ENCODE measurements around the gene FBXL17. TPM values are rescaled to one million over a fixed set of nuclear protein-coding genes. Genes with fewer than 3 reads are reported as not detected.

Gene FBXL17
- total RNA-seq, 4 donors from 2014 or later = 14.9 to 62.5 (median 20.6) TPM

DNA sequence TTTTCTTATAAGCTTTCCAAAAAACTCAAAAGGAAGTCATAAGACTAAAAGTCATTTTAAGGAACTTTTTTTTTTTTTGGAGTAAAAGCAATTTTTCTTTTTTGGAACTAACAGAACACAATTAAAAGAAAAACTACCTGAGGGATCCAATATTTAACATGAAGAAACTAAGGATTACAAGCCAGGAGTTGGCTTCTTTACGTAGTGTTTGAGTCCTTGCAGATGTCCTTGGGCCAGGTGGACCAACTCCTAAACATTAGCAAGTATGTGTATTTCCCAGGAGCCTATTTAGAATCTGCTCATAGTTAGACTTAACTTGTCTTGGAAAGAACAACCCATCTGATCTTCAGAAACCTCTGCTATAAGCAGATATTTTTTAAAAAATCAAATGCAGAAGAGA is 557.1 kb downstream of the FBXL17 start:
- Histone ChIP-seq H3K27me3 (no peaks in the 10 kb centered on the region), H3K27ac (no peak overlapping the region), H3K9me3 (no peaks in the 10 kb centered on the region), H3K4me1 (no peaks in the 10 kb centered on the region), H3K4me3 (no peak overlapping the region), H3K36me3 (no peaks in the 10 kb centered on the region)
- DNase-seq (ENCODE audit: low spot score in 2 of 2) = no peak
- WGBS = 68% methylated on average over 1 of the region's 1 CpG
- no peak for TF ChIP-seq POLR2A (IDR thresholded peaks at IDR 0.05)
- no peak for TF ChIP-seq EP300 (IDR thresholded peaks at IDR 0.05)
- no peak for TF ChIP-seq POLR2AphosphoS5 (IDR thresholded peaks at IDR 0.05)
- TF ChIP-seq, protein P1, sequence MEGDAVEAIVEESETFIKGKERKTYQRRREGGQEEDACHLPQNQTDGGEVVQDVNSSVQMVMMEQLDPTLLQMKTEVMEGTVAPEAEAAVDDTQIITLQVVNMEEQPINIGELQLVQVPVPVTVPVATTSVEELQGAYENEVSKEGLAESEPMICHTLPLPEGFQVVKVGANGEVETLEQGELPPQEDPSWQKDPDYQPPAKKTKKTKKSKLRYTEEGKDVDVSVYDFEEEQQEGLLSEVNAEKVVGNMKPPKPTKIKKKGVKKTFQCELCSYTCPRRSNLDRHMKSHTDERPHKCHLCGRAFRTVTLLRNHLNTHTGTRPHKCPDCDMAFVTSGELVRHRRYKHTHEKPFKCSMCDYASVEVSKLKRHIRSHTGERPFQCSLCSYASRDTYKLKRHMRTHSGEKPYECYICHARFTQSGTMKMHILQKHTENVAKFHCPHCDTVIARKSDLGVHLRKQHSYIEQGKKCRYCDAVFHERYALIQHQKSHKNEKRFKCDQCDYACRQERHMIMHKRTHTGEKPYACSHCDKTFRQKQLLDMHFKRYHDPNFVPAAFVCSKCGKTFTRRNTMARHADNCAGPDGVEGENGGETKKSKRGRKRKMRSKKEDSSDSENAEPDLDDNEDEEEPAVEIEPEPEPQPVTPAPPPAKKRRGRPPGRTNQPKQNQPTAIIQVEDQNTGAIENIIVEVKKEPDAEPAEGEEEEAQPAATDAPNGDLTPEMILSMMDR (IDR thresholded peaks at IDR 0.05) = no peak

DNA sequence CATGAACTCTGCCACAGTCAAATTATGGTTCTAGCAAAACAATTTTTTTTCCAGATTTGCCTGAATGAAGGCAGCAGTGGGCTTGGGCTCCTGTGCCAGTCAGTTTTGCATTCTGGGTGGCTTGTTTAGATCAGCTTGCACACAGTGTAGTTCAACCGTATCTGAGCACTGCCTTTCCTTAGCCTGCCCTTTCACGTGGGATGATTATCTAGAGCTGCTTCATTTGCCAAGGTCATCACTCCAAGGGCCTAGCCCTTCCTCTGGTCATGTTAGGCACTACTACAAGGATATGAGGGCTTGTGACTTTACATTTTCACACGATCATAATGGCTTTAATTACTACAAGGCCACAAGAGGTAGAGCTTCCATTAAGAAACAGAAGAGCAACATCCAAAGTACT is 560.6 kb downstream of the FBXL17 start:
- Histone ChIP-seq H3K4me3 (no peak overlapping the region), H3K27ac (no peak overlapping the region), H3K27me3 (no peaks in the 10 kb centered on the region), H3K4me1 (no peaks in the 10 kb centered on the region), H3K36me3 (no peaks in the 10 kb centered on the region), H3K9me3 (no peaks in the 10 kb centered on the region)
- WGBS = 85% methylated on average over 3 of the region's 3 CpGs
- no peak for TF ChIP-seq EP300 (IDR thresholded peaks at IDR 0.05)
- no peak for DNase-seq (ENCODE audit: low spot score in 2 of 2)

DNA sequence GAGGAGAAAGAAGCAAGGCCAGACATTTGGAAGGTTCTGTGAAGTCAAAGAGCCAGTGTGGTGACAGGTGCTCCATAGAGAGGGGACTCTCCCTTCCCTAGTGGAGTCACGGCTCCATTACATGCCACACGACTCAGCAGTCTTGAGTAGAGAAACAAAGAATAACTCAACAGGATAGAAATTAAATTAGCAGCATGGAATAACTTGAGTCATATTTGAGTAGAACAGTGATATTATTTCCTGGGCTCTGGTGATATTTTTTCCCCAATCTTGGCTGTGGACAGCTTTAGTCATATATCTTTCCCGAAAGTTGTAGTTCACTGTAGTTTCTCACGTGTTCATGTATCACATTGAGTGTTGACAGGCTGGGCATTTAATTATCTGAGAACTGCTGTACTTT is 561.5 kb downstream of the FBXL17 start:
- Histone ChIP-seq H3K9me3 (no peaks in the 10 kb centered on the region), H3K36me3 (no peaks in the 10 kb centered on the region), H3K4me1 (no peaks in the 10 kb centered on the region), H3K27me3 (no peaks in the 10 kb centered on the region), H3K27ac (no peak overlapping the region), H3K4me3 (no peak overlapping the region)
- 69% methylated on average over 4 of the region's 4 CpGs for WGBS
- no peak for DNase-seq (ENCODE audit: low spot score in 2 of 2)
- no peak for TF ChIP-seq POLR2AphosphoS5 (IDR thresholded peaks at IDR 0.05)

DNA sequence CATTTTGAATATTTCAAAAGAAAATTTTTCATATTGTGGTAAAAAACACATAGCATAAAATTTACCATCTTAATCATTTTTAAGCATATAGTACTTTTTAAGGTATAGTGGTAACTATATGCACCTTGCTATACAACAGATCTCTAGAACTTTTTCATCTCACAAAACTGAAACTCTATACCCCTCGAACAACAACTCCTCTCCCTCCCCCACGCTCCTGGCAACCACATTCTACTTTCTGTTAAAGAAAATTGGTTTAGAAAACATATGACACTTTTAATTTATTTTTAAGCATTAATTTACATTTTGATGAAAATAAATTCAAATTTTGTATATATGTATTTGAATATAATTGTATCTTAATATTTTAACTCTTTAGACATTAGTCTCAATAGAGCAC is 563.9 kb downstream of the FBXL17 start:
- Histone ChIP-seq H3K4me3 (no peak overlapping the region), H3K27me3 (no peaks in the 10 kb centered on the region), H3K4me1 (no peaks in the 10 kb centered on the region), H3K36me3 (no peaks in the 10 kb centered on the region), H3K9me3 (no peaks in the 10 kb centered on the region), H3K27ac (no peak overlapping the region)
- WGBS = 81% methylated on average over 2 of the region's 2 CpGs
- no peak for DNase-seq (ENCODE audit: low spot score in 2 of 2)
- TF ChIP-seq, protein P1 (IDR thresholded peaks at IDR 0.05) = no peak
- TF ChIP-seq POLR2AphosphoS5 (IDR thresholded peaks at IDR 0.05) (no peak), EP300 (IDR thresholded peaks at IDR 0.05) (no peak)

DNA sequence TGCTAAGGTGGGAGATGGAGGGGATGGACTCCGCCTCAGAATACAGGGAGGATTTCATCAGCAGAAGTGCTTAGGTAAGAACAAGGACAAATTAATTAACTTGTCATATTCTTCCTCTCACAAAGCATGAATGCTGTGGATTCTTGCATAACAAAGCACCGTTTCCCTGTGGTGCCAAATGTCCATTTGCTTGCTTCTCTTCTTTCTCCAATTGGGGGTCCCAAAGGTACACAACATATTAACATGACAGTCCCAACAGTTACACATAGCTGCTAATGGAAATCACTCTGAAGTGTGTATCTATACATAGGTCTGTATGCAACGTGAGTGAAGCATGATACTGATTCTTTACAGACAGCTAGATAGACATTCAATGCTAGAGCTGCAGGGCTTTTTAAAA is 564.5 kb downstream of the FBXL17 start:
- Histone ChIP-seq H3K4me1 (no peaks in the 10 kb centered on the region), H3K9me3 (no peaks in the 10 kb centered on the region), H3K36me3 (no peaks in the 10 kb centered on the region), H3K27me3 (no peaks in the 10 kb centered on the region), H3K4me3 (no peak overlapping the region), H3K27ac (no peak overlapping the region)
- no peak for DNase-seq (ENCODE audit: low spot score in 2 of 2)
- 77% methylated on average over 3 of the region's 3 CpGs for WGBS
- TF ChIP-seq, protein P1 (IDR thresholded peaks at IDR 0.05) = no peak
- no peak for TF ChIP-seq EP300 (IDR thresholded peaks at IDR 0.05)
- TF ChIP-seq POLR2A (IDR thresholded peaks at IDR 0.05) = no peak
- TF ChIP-seq POLR2AphosphoS5 (IDR thresholded peaks at IDR 0.05) = no peak

DNA sequence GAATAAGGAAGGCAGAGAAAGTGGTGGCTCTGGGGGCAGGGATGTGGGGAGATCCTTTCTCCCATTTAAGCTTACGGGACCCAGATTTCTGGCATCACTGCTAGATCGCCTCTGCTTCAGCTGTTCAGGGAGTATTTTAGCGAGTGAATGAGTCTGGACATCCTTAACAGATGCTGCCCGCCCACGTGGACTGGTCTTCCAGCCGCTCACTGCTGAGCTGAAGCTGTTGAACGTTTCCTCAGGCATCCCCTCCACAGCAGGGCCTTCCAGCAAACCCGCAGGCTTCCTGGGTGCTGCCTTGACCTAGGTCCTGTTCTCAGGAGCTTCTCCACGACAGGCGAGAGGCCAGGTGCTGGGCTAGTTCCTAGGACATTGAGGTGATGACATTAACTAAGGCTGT is 566.8 kb downstream of the FBXL17 start:
- Histone ChIP-seq H3K4me1 (no peaks in the 10 kb centered on the region), H3K9me3 (no peaks in the 10 kb centered on the region), H3K36me3 (no peaks in the 10 kb centered on the region), H3K4me3 (no peak overlapping the region), H3K27ac (no peak overlapping the region), H3K27me3 (no peaks in the 10 kb centered on the region)
- WGBS = 83% methylated on average over 10 of the region's 10 CpGs
- DNase-seq (ENCODE audit: low spot score in 2 of 2) = no peak
- TF ChIP-seq EP300 (IDR thresholded peaks at IDR 0.05) (no peak), POLR2A (IDR thresholded peaks at IDR 0.05) (no peak), POLR2AphosphoS5 (IDR thresholded peaks at IDR 0.05) (no peak)
- TF ChIP-seq, protein P1 (IDR thresholded peaks at IDR 0.05) = no peak
